Caki2 (cell line): ENCODE data around the gene PTPRO. TPM values are rescaled to one million over a fixed set of nuclear protein-coding genes. Genes with fewer than 3 reads are reported as not detected.
A peak's percentile ranks its signal among the peaks of the same experiment; 100 is the strongest.

Experiments
- DNase-seq: peaks from one replicate; pipeline ENCODE4 v3.0.0-alpha.2; 2015; ENCODE audit warnings: low read depth
- in situ Hi-C: cut with HindIII; loops from 2 replicates; pipeline ENCODE4 v1.10.0; 2016; ENCODE audit warnings: low sequenced_read_pairs, low pct_unique_long_range_greater_than_20kb, mixed read lengths
- total RNA-seq: library from RNA; depleted of rRNA; stranded (reverse); fragments of >200 nt; shearing (Covaris generic); gene quantifications from 2 replicates; pipeline ENCODE4 v1.2.3, GENCODE V29; 2014; ENCODE audit warnings: low replicate concordance; rRNA removed

PTPRO gene
- total RNA-seq, result 0.54 and 4.8 TPM in 2 replicates

GRCh38 chr12:15322164-15323061 is at the start of gene PTPRO:
Gene PTPRO (plus strand): TSS chr12:15322508.
- DNase-seq, result peak; percentile 55
- in situ Hi-C loops, result no loop called here

GRCh38 chr12:15273896-15274295 is 48.4 kb upstream of the PTPRO start:
- in situ Hi-C loops, result no loop called here
- no peak for DNase-seq

GRCh38 chr12:15274561-15274967 is 47.7 kb upstream of the PTPRO start:
- no peak for DNase-seq
- in situ Hi-C loops, result no loop called here

- DNase-seq, result peak; percentile 47
- in situ Hi-C loops, result no loop called here
Measured at GRCh38 chr12:15276088-15276698, 46.1 kb upstream of the PTPRO start.

- in situ Hi-C loops, result no loop called here
- DNase-seq, result no peak
Measured at GRCh38 chr12:15278816-15279658, 43.3 kb upstream of the PTPRO start.

GRCh38 chr12:15280930-15281329 is 41.4 kb upstream of the PTPRO start:
- in situ Hi-C loops, result no loop called here

GRCh38 chr12:15289192-15289591 is 33.1 kb upstream of the PTPRO start:
- no peak for DNase-seq
- in situ Hi-C loops, result no loop called here

More at GRCh38 chr12:15280930-15281329, 41.4 kb upstream of the PTPRO start:
- DNase-seq, result no peak

GRCh38 chr12:15293731-15294130 is 28.6 kb upstream of the PTPRO start:
- DNase-seq, result no peak
- in situ Hi-C loops, result no loop called here

GRCh38 chr12:15299947-15300346 is 22.4 kb upstream of the PTPRO start:
- in situ Hi-C loops, result no loop called here
- no peak for DNase-seq

- in situ Hi-C loops, result no loop called here
- no peak for DNase-seq
Measured at GRCh38 chr12:15304296-15304695, 18.0 kb upstream of the PTPRO start.

- in situ Hi-C loops, result no loop called here
Measured at GRCh38 chr12:15306605-15307004, 15.7 kb upstream of the PTPRO start.

GRCh38 chr12:15307079-15307478 is 15.2 kb upstream of the PTPRO start:
- in situ Hi-C loops, result no loop called here
- DNase-seq, result no peak

More at GRCh38 chr12:15306605-15307004, 15.7 kb upstream of the PTPRO start:
- no peak for DNase-seq

GRCh38 chr12:15318841-15319240 is 3.5 kb upstream of the PTPRO start:
- no peak for DNase-seq

GRCh38 chr12:15320881-15321280 is 1.4 kb upstream of the PTPRO start:
- in situ Hi-C loops, result no loop called here
- DNase-seq, result no peak

More at GRCh38 chr12:15318841-15319240, 3.5 kb upstream of the PTPRO start:
- in situ Hi-C loops, result no loop called here

GRCh38 chr12:15323480-15323879 is 1.2 kb downstream of the PTPRO start:
- in situ Hi-C loops, result no loop called here
- no peak for DNase-seq

GRCh38 chr12:15329891-15330290 is 7.6 kb downstream of the PTPRO start:
- in situ Hi-C loops, result no loop called here
- no peak for DNase-seq

GRCh38 chr12:15334225-15334624 is 11.9 kb downstream of the PTPRO start:
- no peak for DNase-seq
- in situ Hi-C loops, result no loop called here

- in situ Hi-C loops, result no loop called here
- DNase-seq, result no peak
Measured at GRCh38 chr12:15335959-15336358, 13.7 kb downstream of the PTPRO start.
